Measurements from ENCODE around the gene TRIM5. TPM values are rescaled to one million over a fixed set of nuclear protein-coding genes. Genes with fewer than 3 reads are reported as not detected.

Gene TRIM5
- total and polyA plus RNA-seq, 10 of the 15 experiments (the other 5 are each of a cell fraction or from before 2014, with no cell fraction given), result 20.0 to 59.7 (median 31.8) TPM

- TF ChIP-seq IRF5 (IDR thresholded peaks at IDR 0.05; ENCODE audit: borderline replicate concordance) (no peak), SUZ12 (IDR thresholded peaks at IDR 0.05; ENCODE audit: unreplicated experiment) (no peak), BMI1 (IDR thresholded peaks at IDR 0.05; ENCODE audit: borderline replicate concordance) (no peak), MYC (IDR thresholded peaks at IDR 0.05; ENCODE audit: insufficient read depth, insufficient read length, insufficient replicate concordance, low read length, severe bottlenecking) (no peak), ESRRA (IDR thresholded peaks at IDR 0.05; ENCODE audit: low read length) (no peak)
Observed at GRCh38 chr11:5621580-5621979, 63.3 kb downstream of the TRIM5 start (continued).

- no peaks in the 10 kb centered on the region for H3K36me3 ChIP-seq (ENCODE audit: control insufficient read depth in 2 of 2, insufficient read depth in 2 of 2, low read length in 1 of 2)
- H3K9me3 ChIP-seq (replicated peaks; ENCODE audit: control insufficient read depth, insufficient read depth, low read length), result no peaks in the 10 kb centered on the region
- BruUV-seq (replicated peaks), result no TSS peak
- H3K27me3 ChIP-seq (replicated peaks in 1 of 2; ENCODE audit: control insufficient read depth in 2 of 2, insufficient read depth in 2 of 2, low read length in 1 of 2), result no peaks in the 10 kb centered on the region
- CTCF ChIA-PET, result interaction anchor here (0.9 kb wide), 1 partner anchor 12 kb away, joined by 3 read pairs; no protein-coding TSS in a partner anchor
- intact Hi-C loops (cut with micrococcal nuclease; ENCODE audit: unreplicated experiment), result no loop called here
- FAIRE-seq (no peak), DNase-seq (ENCODE audit: low read depth, low spot score) (no peak), ATAC-seq (no peak)
- SMC1A ChIA-PET (ENCODE audit: uncharacterized antibody, unreplicated experiment), result interaction anchor here (0.8 to 1.5 kb wide), 6 partner anchors 11 to 732 kb away, joined by 3 to 5 read pairs (median 4); partner anchors contain the start of gene TRIM5
- in situ Hi-C loops (cut with MboI), result loop anchor here (10.0 kb wide), 1 partner anchor 1124 kb away; no protein-coding TSS in a partner anchor
- H3K79me2 ChIP-seq (ENCODE audit: control insufficient read depth, insufficient read depth, low read length), result peaks cover 15% of the 10 kb centered on the region
- POLR2A ChIA-PET, result interaction anchor here (0.8 to 1.4 kb wide), 4 partner anchors 11 to 64 kb away, joined by 3 to 4 read pairs (median 3); partner anchors contain the start of gene TRIM5
- no peak overlapping the region for H3K4me3 ChIP-seq
- RAD21 ChIA-PET (ENCODE audit: unreplicated experiment), result interaction anchor here (1.6 kb wide), 1 partner anchor 69 kb away, joined by 4 read pairs; the partner anchor contains the start of gene TRIM22
- H3K4me1 ChIP-seq (ENCODE audit: control insufficient read depth, insufficient read depth, low read length), result peaks cover under 1% of the 10 kb centered on the region; the same call in 1 of the 2 replicates
- H3K27ac ChIP-seq (ENCODE audit: control insufficient read depth, insufficient read depth), result no peak overlapping the region
- no peaks in the 10 kb centered on the region for H4K20me1 ChIP-seq (ENCODE audit: control insufficient read depth, insufficient read depth)
- H3K4me2 ChIP-seq (ENCODE audit: control insufficient read depth, insufficient read depth), result no peak overlapping the region
- H2AFZ ChIP-seq (ENCODE audit: control insufficient read depth, low read depth, low read length), result no peak overlapping the region
- H3K9ac ChIP-seq (ENCODE audit: control insufficient read depth, insufficient read depth, low read length), result no peak overlapping the region
- WGBS (ENCODE audit: insufficient coverage, insufficient replicate concordance, low lambda C conversion rate, missing lambda C conversion rate), result 87% methylated on average over 3 of the region's 3 CpGs
- TF ChIP-seq FOS (IDR thresholded peaks at IDR 0.05; ENCODE audit: borderline replicate concordance, extremely low read depth, insufficient read length) (no peak), SIX5 (IDR thresholded peaks at IDR 0.05; ENCODE audit: low read depth, low read length, severe bottlenecking) (no peak), BCL3 (IDR thresholded peaks at IDR 0.05; ENCODE audit: borderline replicate concordance, insufficient read depth, low read depth, low read length, poor library complexity, severe bottlenecking) (no peak), MTA2 (IDR thresholded peaks at IDR 0.05; ENCODE audit: low read depth) (no peak), NRF1 (conservative IDR thresholded peaks at IDR 0.05; ENCODE audit: low read depth, low read length) (no peak), NKRF (conservative IDR thresholded peaks at IDR 0.05) (no peak), SREBF2 (IDR thresholded peaks at IDR 0.05; ENCODE audit: low read length) (no peak), RFX5 (IDR thresholded peaks at IDR 0.05; ENCODE audit: low read depth, low read length) (no peak), POU2F2 (IDR thresholded peaks at IDR 0.05; ENCODE audit: borderline replicate concordance, low read depth, low read length) (no peak), PML (IDR thresholded peaks at IDR 0.05; ENCODE audit: low read length) (no peak), EGR1 (IDR thresholded peaks at IDR 0.05; ENCODE audit: borderline replicate concordance in 1 of 2, low read depth in 2 of 2, low read length in 2 of 2) (no peak)
Observed at GRCh38 chr11:5620651-5621521, 64.0 kb downstream of the TRIM5 start.
